Endothelial cell of umbilical vein (primary cell): ENCODE measurements around the gene KIDINS220. TPM values are rescaled to one million over a fixed set of nuclear protein-coding genes. Genes with fewer than 3 reads are reported as not detected.

Experiments used
- BruUV-seq: library from RNA; stranded (reverse); fragments of 400-500 nt; replicated peaks from 2 replicates; lab custom pipeline; 2021; lab: Mats Ljungman, UMichigan
- CTCF ChIA-PET: fragments of 300-600, 350-600 bp; sonication (Branson Sonifier 250); formaldehyde crosslinking; loops from one replicate; lab custom pipeline; 2021; ENCODE audit warnings: antibody characterized with exemption, inconsistent platforms; lab: Charles Lee
- POLR2A ChIA-PET: fragments of 300-600, 350-600 bp; sonication (Branson Sonifier 250); formaldehyde crosslinking; loops from one replicate; lab custom pipeline; 2021; ENCODE audit warnings: antibody characterized with exemption, inconsistent platforms; lab: Charles Lee
- DNase-seq: peaks from one replicate; pipeline ENCODE4 v3.0.0-alpha.2; 2011; ENCODE audit warnings: low read depth, low spot score
- FAIRE-seq: peaks from 2 replicates; lab custom pipeline; 2011; peaks lifted over from hg19 to GRCh38; lab: Jason Lieb, UNC
- H2AFZ ChIP-seq: 2 replicates; pipeline ENCODE4 v1.6.0; 2012; ENCODE audit warnings: low read depth, low read length, control low read depth, inconsistent platforms
- H3K27ac ChIP-seq: 2 replicates; pipeline ENCODE4 v1.5.1; 2011; ENCODE audit warnings: low read depth, mild to moderate bottlenecking, control low read depth, low read length, moderate library complexity; ENCODE audit not compliant: insufficient read depth
- H3K27me3 ChIP-seq, 2 experiments: 2 replicates each; pipeline versions ENCODE4 v1.6.0 to v1.6.1; 2011; ENCODE audit warnings: low read length in 2 of 2, mixed read lengths in 1 of 2; ENCODE audit not compliant: control insufficient read depth in 2 of 2, insufficient read depth in 2 of 2
- H3K36me3 ChIP-seq, 2 experiments: 2 replicates in 1 of 2; 3 replicates in 1 of 2; pipeline ENCODE4 v1.5.1; 2011; ENCODE audit warnings: low read length in 2 of 2, mild to moderate bottlenecking in 1 of 2, moderate library complexity in 1 of 2; ENCODE audit not compliant: control insufficient read depth in 2 of 2, insufficient read depth in 2 of 2; ENCODE audit errors: extremely low read depth in 1 of 2
- H3K4me1 ChIP-seq: 3 replicates; pipeline ENCODE4 v1.5.1; 2011; ENCODE audit warnings: mild to moderate bottlenecking, low read length; ENCODE audit not compliant: control insufficient read depth, insufficient read depth; ENCODE audit errors: extremely low read depth
- H3K4me2 ChIP-seq: 2 replicates; pipeline ENCODE4 v1.6.1; 2011; ENCODE audit warnings: low read length, control low read depth, mixed read lengths; ENCODE audit not compliant: insufficient read depth
- H3K4me3 ChIP-seq, 3 experiments: fragments of 200-600 bp in 1 of 3; sonication (generic), shearing (Covaris generic) in 1 of 3; replicated peaks in 1 of 3; 2 replicates each; pipeline ENCODE4 v1.5.1; 2011 to 2016; ENCODE audit warnings: control low read depth in 3 of 3, low read length in 3 of 3, mild to moderate bottlenecking in 2 of 3, inconsistent platforms in 1 of 3, low read depth in 1 of 3, moderate library complexity in 1 of 3; ENCODE audit not compliant: insufficient read depth in 1 of 3
- H3K79me2 ChIP-seq: 2 replicates; pipeline ENCODE4 v1.6.0; 2012; ENCODE audit warnings: low read length, inconsistent platforms; ENCODE audit not compliant: control insufficient read depth, insufficient read depth
- H3K9ac ChIP-seq: replicated peaks from 2 replicates; pipeline ENCODE3; 2011; ENCODE audit warnings: low read length, control low read depth; ENCODE audit not compliant: insufficient read depth; ENCODE audit errors: extremely low read depth
- H3K9me1 ChIP-seq: replicated peaks from 3 replicates; pipeline ENCODE4 v1.6.0; 2011; ENCODE audit warnings: mild to moderate bottlenecking, low read length; ENCODE audit not compliant: control insufficient read depth, insufficient read depth; ENCODE audit errors: extremely low read depth
- H3K9me3 ChIP-seq: replicated peaks from 2 replicates; pipeline ENCODE4 v1.5.1; 2012; ENCODE audit warnings: low read length, inconsistent platforms; ENCODE audit not compliant: control insufficient read depth, insufficient read depth
- H4K20me1 ChIP-seq: replicated peaks from 2 replicates; pipeline ENCODE3; 2011; ENCODE audit warnings: mild to moderate bottlenecking, low read length; ENCODE audit not compliant: control insufficient read depth, insufficient read depth; ENCODE audit errors: extremely low read depth
- CTCF ChIP-seq, 2 donors: IDR thresholded peaks; 1 replicate in 1 of 2; 2 replicates in 1 of 2; pipeline ENCODE4 v1.5.1; 2011; ENCODE audit warnings: low read length in 2 of 2, mild to moderate bottlenecking in 2 of 2, moderate library complexity in 2 of 2, control low read depth in 1 of 2, inconsistent platforms in 1 of 2, low read depth in 1 of 2; ENCODE audit not compliant: insufficient read depth in 1 of 2; ENCODE audit errors: extremely low read depth in 1 of 2
- EZH2 ChIP-seq: IDR thresholded peaks from 2 replicates; pipeline ENCODE4 v1.6.1; 2012; ENCODE audit warnings: borderline replicate concordance, low read depth, mild to moderate bottlenecking, moderate library complexity, low read length, inconsistent platforms; ENCODE audit not compliant: severe bottlenecking
- FOS ChIP-seq: IDR thresholded peaks from 2 replicates; pipeline ENCODE4 v1.6.1; 2011; ENCODE audit warnings: mild to moderate bottlenecking, low read length, moderate library complexity, borderline replicate concordance; ENCODE audit not compliant: insufficient read depth
- GATA2 ChIP-seq: IDR thresholded peaks from 2 replicates; pipeline ENCODE4 v1.7.0; 2011; ENCODE audit warnings: low read depth, mild to moderate bottlenecking, moderate library complexity, mixed read lengths, low read length; ENCODE audit not compliant: insufficient read length, insufficient read depth
- JUN ChIP-seq: IDR thresholded peaks from 2 replicates; pipeline ENCODE4 v1.6.1; 2011; ENCODE audit warnings: borderline replicate concordance, low read depth; ENCODE audit not compliant: insufficient read length, insufficient read depth
- MAX ChIP-seq: IDR thresholded peaks from 2 replicates; pipeline ENCODE4 v1.6.1; 2011; ENCODE audit not compliant: insufficient read depth, insufficient read length
- MYC ChIP-seq: IDR thresholded peaks from one replicate; pipeline ENCODE4 v1.6.1; 2011; ENCODE audit warnings: mild to moderate bottlenecking, low read depth, low read length
- POLR2A ChIP-seq: IDR thresholded peaks from 2 replicates; pipeline ENCODE4 v1.6.1; 2012; ENCODE audit warnings: low read depth, mild to moderate bottlenecking, control low read depth, low read length
- POLR2AphosphoS5 ChIP-seq: IDR thresholded peaks from 2 replicates; pipeline ENCODE4 v1.6.1; 2012; ENCODE audit warnings: low read depth, mild to moderate bottlenecking, control low read depth, low read length, moderate library complexity; ENCODE audit not compliant: insufficient read depth
- dilution Hi-C: fragments of 300-500 bp; cut with MboI; formaldehyde crosslinking; loops from one replicate; pipeline ENCODE4 v1.15.0; 2019; ENCODE audit warnings: low sequenced_read_pairs; ENCODE audit not compliant: extremely low pct_ligation_motif_present
- intact Hi-C: fragments of 100-400 bp; cut with micrococcal nuclease; formaldehyde crosslinking; loops from one replicate; pipeline ENCODE4 v1.10.0; 2022
- polyA plus RNA-seq, 4 experiments: library from polyadenylated mRNA; depleted of rRNA in 3 of 4; stranded (reverse) in 3 of 4; unstranded in 1 of 4; fragments of >200 nt; gene quantifications; 2 replicates each; pipeline versions ENCODE4 v1.2.1 to v1.2.3, GENCODE V29; 2011 to 2012; ENCODE audit warnings: missing spikeins in 1 of 4
- total RNA-seq: library from RNA; stranded (reverse); gene quantifications from 2 replicates; pipeline ENCODE4 v1.2.3, GENCODE V29; 2021

KIDINS220 gene
- total and polyA plus RNA-seq, 2 donors (not counting 3 experiments of a cell fraction or from before 2014, with no cell fraction given), result 33.9 to 41.3 TPM

GRCh38 chr2:8872821-8873432, 35.5 kb upstream of the KIDINS220 start:
- Histone ChIP-seq H3K4me3 (no peak overlapping the region), H3K27me3 (no peaks in the 10 kb centered on the region), H3K36me3 (no peaks in the 10 kb centered on the region), H3K4me1 (no peaks in the 10 kb centered on the region), H3K9me3 (no peaks in the 10 kb centered on the region), H4K20me1 (no peaks in the 10 kb centered on the region), H3K9me1 (no peaks in the 10 kb centered on the region), H3K79me2 (no peaks in the 10 kb centered on the region), H3K4me2 (no peak overlapping the region), H3K27ac (no peak overlapping the region), H2AFZ (no peak overlapping the region), H3K9ac (no peak overlapping the region)
- CTCF ChIA-PET, result interaction anchor here (0.6 to 4.5 kb wide), 23 partner anchors 9 to 1776 kb away, joined by 3 to 126 read pairs (median 4); no protein-coding TSS in a partner anchor
- intact Hi-C loops, result loop anchor here (1.0 to 5.0 kb wide), 2 partner anchors 129 to 266 kb away; partner anchors contain the start of gene MBOAT2
- dilution Hi-C loops, result no loop called here
- DNase-seq (peak; percentile 70), FAIRE-seq (peak; percentile 90)
- TF ChIP-seq POLR2A, result no peak
- TF ChIP-seq FOS, result no peak
- TF ChIP-seq CTCF (IDR thresholded peaks at IDR 0.05; ENCODE audit: extremely low read depth in 1 of 2, insufficient read depth in 1 of 2, low read depth in 1 of 2, low read length in 2 of 2), result peak; percentile 30 to 43
- POLR2A ChIA-PET, result no interaction called here
- no TSS peak for BruUV-seq

- no peak overlapping the region for H3K27ac ChIP-seq
- ChIA-PET CTCF (no interaction called here), POLR2A (no interaction called here)
Measured at GRCh38 chr2:8870441-8870840, 33.0 kb upstream of the KIDINS220 start.

More at GRCh38 chr2:8870441-8870840, 33.0 kb upstream of the KIDINS220 start:
- no peaks in the 10 kb centered on the region for H3K4me1 ChIP-seq
- H3K4me3 ChIP-seq, result no peak overlapping the region
- no peaks in the 10 kb centered on the region for H3K9me3 ChIP-seq
- intact Hi-C loops (loop anchor here (5.0 kb wide), 1 partner anchor 132 kb away; the partner anchor contains the start of gene MBOAT2), dilution Hi-C loops (no loop called here)
- H2AFZ ChIP-seq, result no peak overlapping the region
- DNase-seq (no peak), FAIRE-seq (no peak)
- TF ChIP-seq JUN, result no peak
- TF ChIP-seq POLR2AphosphoS5, result no peak
- TF ChIP-seq MAX, result no peak
- TF ChIP-seq MYC, result no peak
- TF ChIP-seq EZH2, result no peak
- TF ChIP-seq GATA2, result no peak
- no peak for TF ChIP-seq CTCF (IDR thresholded peaks at IDR 0.05; ENCODE audit: extremely low read depth in 1 of 2, insufficient read depth in 1 of 2, low read depth in 1 of 2, low read length in 2 of 2)
- no peak for TF ChIP-seq FOS
- no peak for TF ChIP-seq POLR2A
- H3K9ac ChIP-seq, result no peak overlapping the region
- no peaks in the 10 kb centered on the region for H3K27me3 ChIP-seq
- no peaks in the 10 kb centered on the region for H3K79me2 ChIP-seq
- no peaks in the 10 kb centered on the region for H4K20me1 ChIP-seq
- no peaks in the 10 kb centered on the region for H3K9me1 ChIP-seq
- H3K4me2 ChIP-seq, result no peak overlapping the region
- H3K36me3 ChIP-seq, result no peaks in the 10 kb centered on the region
- no TSS peak for BruUV-seq
